ENCODE measurements around the gene ROR1. TPM values are rescaled to one million over a fixed set of nuclear protein-coding genes. Genes with fewer than 3 reads are reported as not detected.

ROR1 gene
- total and polyA plus RNA-seq, 2 of the 4 experiments (the other 2 are of a cell fraction), result 4.4 to 10.0 TPM

GRCh38 chr1:63882048-63882704, 108.4 kb downstream of the ROR1 start:
- dilution Hi-C loops (cut with HindIII; ENCODE audit: low sequenced_read_pairs, unreplicated experiment), result no loop called here
- no peak overlapping the region for H3K4me2 ChIP-seq (ENCODE audit: low read depth, low read length)
- BruUV-seq (replicated peaks), result no TSS peak
- intact Hi-C loops (cut with micrococcal nuclease), result no loop called here
- 100% methylated on average over 3 of the region's 4 CpGs; no CpG with 5 or more reads in 1 of the 2 experiments for WGBS, 2 experiments (ENCODE audit: extremely low coverage in 2 of 2, insufficient read length in 1 of 2)
- no peak overlapping the region for H4K5ac ChIP-seq (ENCODE audit: low read depth, low read length)
- no peak overlapping the region for H3K18ac ChIP-seq (ENCODE audit: low read depth, low read length)
- H3K4me3 ChIP-seq (ENCODE audit: insufficient read depth, low read depth, low read length), result no peak overlapping the region
- CTCF ChIA-PET, result interaction anchor here (0.9 kb wide), 1 partner anchor 10 kb away, joined by 4 read pairs; no protein-coding TSS in a partner anchor
- no peak overlapping the region for H3K4ac ChIP-seq (ENCODE audit: low read depth, low read length)
- no peak overlapping the region for H3K23ac ChIP-seq (ENCODE audit: low read depth, low read length)
- no peak overlapping the region for H3K14ac ChIP-seq (replicated peaks; ENCODE audit: low read depth, low read length)
- peak; percentile 47 for DNase-seq
- H4K91ac ChIP-seq (ENCODE audit: insufficient read depth, low read depth, low read length), result no peak overlapping the region
- ATAC-seq (ENCODE audit: low read depth), result no peak
- H3K36me3 ChIP-seq (ENCODE audit: control insufficient read depth, insufficient read depth, low read length), result no peaks in the 10 kb centered on the region
- TF ChIP-seq FOS (IDR thresholded peaks at IDR 0.05; ENCODE audit: low read depth, low read length), result no peak
- TF ChIP-seq MAZ (IDR thresholded peaks at IDR 0.05; ENCODE audit: borderline replicate concordance, low read depth, low read length), result no peak
- TF ChIP-seq MXI1 (IDR thresholded peaks at IDR 0.05; ENCODE audit: borderline replicate concordance, low read depth, low read length), result no peak
- no peak for TF ChIP-seq POLR2A (IDR thresholded peaks at IDR 0.05; ENCODE audit: low read depth, low read length)
- no peak overlapping the region for H2BK120ac ChIP-seq (ENCODE audit: low read depth, low read length)
- in situ Hi-C loops (cut with MboI; ENCODE audit: low sequenced_read_pairs), result loop anchor here (10.0 kb wide), 1 partner anchor 57 kb away; no protein-coding TSS in a partner anchor
- H3K9ac ChIP-seq (ENCODE audit: low read depth, low read length), result no peak overlapping the region
- no peak overlapping the region for H2BK15ac ChIP-seq (ENCODE audit: low read depth, low read length)
- H3K27ac ChIP-seq (ENCODE audit: insufficient read depth, low read length), result no peak overlapping the region
- H4K20me1 ChIP-seq (ENCODE audit: insufficient read depth, low read length), result no peaks in the 10 kb centered on the region
- peaks cover 8% of the 10 kb centered on the region for H3K9me1 ChIP-seq (ENCODE audit: insufficient read depth, low read length)
- no peaks in the 10 kb centered on the region for H3K9me3 ChIP-seq (ENCODE audit: control insufficient read depth, insufficient read depth, low read length)
- H3K4me1 ChIP-seq (ENCODE audit: control insufficient read depth, insufficient read depth, low read length), result peaks cover 12% of the 10 kb centered on the region
- POLR2A ChIA-PET (ENCODE audit: unreplicated experiment), result no interaction called here
- H3K79me1 ChIP-seq (ENCODE audit: low read depth in 1 of 2, low read length in 2 of 2), result peaks cover 0 to 7% of the 10 kb centered on the region in 2 experiments; a peak in 1 of 4 replicates
- H2BK5ac ChIP-seq (ENCODE audit: low read depth, low read length, poor library complexity, severe bottlenecking), result no peak overlapping the region
- H2BK20ac ChIP-seq (ENCODE audit: low read depth, low read length), result no peak overlapping the region
- no peak overlapping the region for H3K56ac ChIP-seq (ENCODE audit: extremely low read depth, insufficient read depth, low read length)
- no peaks in the 10 kb centered on the region for H3K27me3 ChIP-seq (ENCODE audit: control insufficient read depth, insufficient read depth, low read length)
- no peak overlapping the region for H2AFZ ChIP-seq (replicated peaks; ENCODE audit: low read length, poor library complexity)
- no peak overlapping the region for H2AK9ac ChIP-seq (replicated peaks; ENCODE audit: low read depth, low read length, poor library complexity)
- no peak overlapping the region for H4K8ac ChIP-seq (ENCODE audit: low read depth in 2 of 2, low read length in 2 of 2)
- no peak overlapping the region for H2AK5ac ChIP-seq (ENCODE audit: low read depth, low read length)
